Dendritic cell treated with granulocyte-macrophage colony-stimulating factor and Interleukin-4, amounts not matched to agents 40 ng/mL and 50 ng/mL, for 4 days (primary cell): ENCODE measurements around the gene TPRA1.

Source experiments
- H3K27ac Mint-ChIP-seq: one replicate; pipeline ENCODE4 v1.8.0; 2022; ENCODE audit warnings: mild to moderate bottlenecking, mixed read lengths
- H3K27me3 Mint-ChIP-seq: one replicate; pipeline ENCODE4 v1.8.0; 2022; ENCODE audit warnings: mild to moderate bottlenecking, mixed read lengths
- H3K36me3 Mint-ChIP-seq: one replicate; pipeline ENCODE4 v1.8.0; 2022; ENCODE audit warnings: low read depth, mixed read lengths
- H3K4me1 Mint-ChIP-seq: one replicate; pipeline ENCODE4 v1.8.0; 2022; ENCODE audit warnings: low read depth, mixed read lengths
- H3K4me3 Mint-ChIP-seq: one replicate; pipeline ENCODE4 v1.8.0; 2022; ENCODE audit warnings: mild to moderate bottlenecking, moderate library complexity, mixed read lengths
- H3K9me3 Mint-ChIP-seq: one replicate; pipeline ENCODE4 v1.8.0; 2022; ENCODE audit warnings: mixed read lengths
- intact Hi-C: fragments of 100-400 bp; cut with micrococcal nuclease; formaldehyde crosslinking; loops from one replicate; pipeline ENCODE4 v1.15.0; 2022

Gene TPRA1

DNA sequence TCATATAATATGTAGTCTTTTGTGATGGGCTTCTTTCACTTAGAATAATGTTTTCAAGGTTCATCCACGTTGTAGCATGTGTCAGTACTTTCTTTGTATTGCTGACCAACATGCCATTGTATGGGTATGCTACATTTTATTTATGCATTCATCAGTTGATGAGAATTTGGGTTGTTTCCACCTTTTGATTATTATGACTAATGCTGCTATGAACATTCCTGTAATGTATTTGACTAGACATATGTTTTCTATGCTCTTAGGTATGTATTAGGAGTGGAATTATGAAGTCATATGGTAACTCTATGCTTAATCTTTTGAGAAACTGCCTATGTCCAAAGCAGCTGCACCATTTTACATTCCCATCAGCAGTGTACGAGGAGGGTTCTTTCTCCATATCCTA, 35.3 kb upstream of the TPRA1 start:
- H3K9me3 Mint-ChIP-seq: no peaks in the 10 kb centered on the region
- H3K4me1 Mint-ChIP-seq: peaks cover 19% of the 10 kb centered on the region
- no peak overlapping the region for H3K4me3 Mint-ChIP-seq
- intact Hi-C loops: no loop called here
- peaks cover 4% of the 10 kb centered on the region for H3K36me3 Mint-ChIP-seq
- peaks cover 40% of the 10 kb centered on the region for H3K27me3 Mint-ChIP-seq
- H3K27ac Mint-ChIP-seq: no peak overlapping the region

DNA sequence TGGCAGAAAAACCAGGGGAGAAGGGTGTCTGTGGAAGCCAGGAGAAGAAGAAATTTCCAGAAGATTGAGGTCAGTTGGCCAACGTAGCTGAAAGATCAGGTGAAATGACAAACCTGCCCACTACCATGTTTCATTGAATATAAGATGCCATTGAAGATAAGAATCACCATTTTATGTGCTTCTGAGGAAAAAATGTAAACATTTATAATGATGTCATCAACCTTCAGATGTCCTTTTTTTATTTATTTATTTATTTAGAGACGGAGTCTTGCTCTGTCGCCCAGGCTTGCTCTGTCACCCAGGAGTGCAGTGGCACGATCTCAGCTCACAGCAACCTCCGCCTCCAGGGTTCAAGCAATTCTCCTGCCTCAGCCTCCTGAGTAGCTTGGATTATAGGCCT, 33.5 kb upstream of the TPRA1 start:
- peaks cover 12% of the 10 kb centered on the region for H3K36me3 Mint-ChIP-seq
- intact Hi-C loops: no loop called here
- H3K27me3 Mint-ChIP-seq: peaks cover 23% of the 10 kb centered on the region
- no peak overlapping the region for H3K27ac Mint-ChIP-seq
- H3K4me3 Mint-ChIP-seq: no peak overlapping the region
- H3K4me1 Mint-ChIP-seq: peaks cover 5% of the 10 kb centered on the region
- H3K9me3 Mint-ChIP-seq: no peaks in the 10 kb centered on the region

DNA sequence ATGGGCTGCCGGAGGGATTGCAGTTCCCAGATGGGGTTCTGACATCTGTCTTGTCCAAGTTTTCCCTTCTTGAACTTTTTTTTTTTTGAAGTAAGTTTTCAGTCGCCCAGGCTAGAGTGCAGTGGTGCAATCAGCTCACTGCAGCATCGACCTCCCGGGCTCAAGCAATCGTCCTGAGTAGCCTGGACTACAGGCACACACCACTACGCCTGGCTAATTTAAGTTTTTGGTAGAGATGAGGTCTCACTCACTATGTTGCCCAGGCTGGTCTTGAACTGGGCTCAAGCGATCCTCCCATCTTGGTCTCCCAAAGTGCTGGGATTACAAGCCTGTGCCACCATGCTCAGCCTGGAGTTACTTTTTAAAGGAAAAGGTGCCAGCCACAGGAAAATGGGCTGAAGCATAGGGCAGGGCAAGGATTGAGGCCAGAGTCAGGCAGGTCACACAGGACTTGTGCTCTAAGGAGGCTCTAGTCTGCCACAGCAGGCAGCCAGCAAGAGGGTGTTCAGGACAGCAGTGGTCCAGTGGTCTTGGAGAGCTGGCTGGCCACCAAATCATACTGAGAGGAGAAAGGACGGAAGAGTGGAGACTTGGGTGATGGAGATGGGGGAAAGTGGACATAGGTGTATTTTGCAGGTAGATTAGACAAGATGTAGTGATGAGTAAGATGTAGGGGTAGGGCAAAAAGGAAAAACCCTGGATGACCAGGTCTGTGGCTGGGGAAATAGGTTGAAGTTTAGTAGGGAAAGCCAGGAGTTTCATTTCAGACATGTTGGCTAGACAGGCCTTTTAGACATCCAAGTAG, 32.4 kb upstream of the TPRA1 start:
- H3K4me1 Mint-ChIP-seq: no peaks in the 10 kb centered on the region
- intact Hi-C loops: no loop called here
- H3K27me3 Mint-ChIP-seq: peaks cover 15% of the 10 kb centered on the region
- no peaks in the 10 kb centered on the region for H3K9me3 Mint-ChIP-seq
- no peak overlapping the region for H3K27ac Mint-ChIP-seq
- peaks cover 23% of the 10 kb centered on the region for H3K36me3 Mint-ChIP-seq
- no peak overlapping the region for H3K4me3 Mint-ChIP-seq

DNA sequence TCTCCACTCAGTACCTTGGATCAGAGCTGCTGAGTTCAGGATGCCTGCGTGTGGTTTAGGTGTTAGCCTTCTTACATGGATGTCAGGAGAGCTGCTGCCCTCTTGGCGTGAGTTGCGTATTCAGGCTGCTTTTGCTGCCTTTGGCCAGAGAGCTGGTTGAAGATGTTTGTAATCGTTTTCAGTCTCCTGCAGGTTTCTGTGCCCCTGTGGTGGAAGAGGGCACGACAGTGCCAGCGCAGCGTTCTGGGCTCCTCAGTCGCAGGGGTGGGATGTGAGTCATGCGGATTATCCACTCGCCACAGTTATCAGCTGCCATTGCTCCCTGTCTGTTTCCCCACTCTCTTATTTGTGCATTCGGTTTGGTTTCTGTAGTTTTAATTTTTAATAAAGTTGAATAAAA, 31.5 kb upstream of the TPRA1 start:
- Mint-ChIP-seq H3K4me1 (no peaks in the 10 kb centered on the region), H3K27ac (no peak overlapping the region), H3K4me3 (no peak overlapping the region), H3K9me3 (no peaks in the 10 kb centered on the region), H3K36me3 (peaks cover 32% of the 10 kb centered on the region), H3K27me3 (peaks cover 8% of the 10 kb centered on the region)
- intact Hi-C loops: no loop called here

DNA sequence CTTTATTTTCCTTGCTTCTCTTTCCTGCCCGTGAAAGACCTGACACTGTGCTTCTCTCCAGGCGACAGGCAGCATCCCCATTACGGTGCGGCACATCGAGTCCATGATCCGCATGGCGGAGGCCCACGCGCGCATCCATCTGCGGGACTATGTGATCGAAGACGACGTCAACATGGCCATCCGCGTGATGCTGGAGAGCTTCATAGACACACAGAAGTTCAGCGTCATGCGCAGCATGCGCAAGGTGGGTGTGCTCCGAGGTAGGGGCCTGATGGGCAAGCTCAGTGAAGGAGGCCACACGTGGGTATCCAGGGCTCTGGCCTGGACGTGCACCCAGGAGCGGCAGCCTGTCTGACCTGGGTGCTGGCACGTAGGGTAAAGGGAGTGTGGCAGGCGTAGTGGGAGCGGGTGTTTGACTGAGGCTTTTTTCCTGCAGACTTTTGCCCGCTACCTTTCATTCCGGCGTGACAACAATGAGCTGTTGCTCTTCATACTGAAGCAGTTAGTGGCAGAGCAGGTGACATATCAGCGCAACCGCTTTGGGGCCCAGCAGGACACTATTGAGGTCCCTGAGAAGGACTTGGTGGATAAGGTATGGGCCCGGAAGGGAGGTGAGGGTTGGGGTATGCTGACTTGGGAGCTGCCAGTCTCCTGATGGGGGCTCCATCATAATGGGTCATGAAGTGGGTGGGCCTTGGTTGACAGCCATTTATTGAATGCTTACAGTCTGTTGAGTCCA, 30.3 kb upstream of the TPRA1 start:
- intact Hi-C loops: no loop called here
- no peak overlapping the region for H3K27ac Mint-ChIP-seq
- H3K4me3 Mint-ChIP-seq: no peak overlapping the region
- H3K9me3 Mint-ChIP-seq: no peaks in the 10 kb centered on the region
- peaks cover 41% of the 10 kb centered on the region for H3K36me3 Mint-ChIP-seq
- H3K27me3 Mint-ChIP-seq: no peaks in the 10 kb centered on the region
- H3K4me1 Mint-ChIP-seq: no peaks in the 10 kb centered on the region

DNA sequence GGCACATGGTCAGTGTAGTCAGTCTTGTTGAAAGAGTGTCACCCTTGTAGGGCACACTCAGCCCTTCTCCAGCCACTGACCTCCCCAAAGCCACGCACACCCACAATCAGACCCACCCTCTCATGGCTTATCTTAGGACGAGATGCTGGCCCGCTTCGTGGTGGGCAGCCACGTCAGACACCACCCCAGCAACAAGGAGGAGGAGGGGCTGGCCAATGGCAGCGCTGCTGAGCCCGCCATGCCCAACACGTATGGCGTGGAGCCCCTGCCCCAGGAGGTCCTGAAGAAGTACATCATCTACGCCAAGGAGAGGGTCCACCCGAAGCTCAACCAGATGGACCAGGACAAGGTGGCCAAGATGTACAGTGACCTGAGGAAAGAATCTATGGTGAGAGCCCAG, 28.4 kb upstream of the TPRA1 start:
- Mint-ChIP-seq H3K4me1 (no peaks in the 10 kb centered on the region), H3K27me3 (no peaks in the 10 kb centered on the region), H3K4me3 (no peak overlapping the region), H3K36me3 (peaks cover 41% of the 10 kb centered on the region), H3K27ac (no peak overlapping the region), H3K9me3 (no peaks in the 10 kb centered on the region)
- intact Hi-C loops: no loop called here

DNA sequence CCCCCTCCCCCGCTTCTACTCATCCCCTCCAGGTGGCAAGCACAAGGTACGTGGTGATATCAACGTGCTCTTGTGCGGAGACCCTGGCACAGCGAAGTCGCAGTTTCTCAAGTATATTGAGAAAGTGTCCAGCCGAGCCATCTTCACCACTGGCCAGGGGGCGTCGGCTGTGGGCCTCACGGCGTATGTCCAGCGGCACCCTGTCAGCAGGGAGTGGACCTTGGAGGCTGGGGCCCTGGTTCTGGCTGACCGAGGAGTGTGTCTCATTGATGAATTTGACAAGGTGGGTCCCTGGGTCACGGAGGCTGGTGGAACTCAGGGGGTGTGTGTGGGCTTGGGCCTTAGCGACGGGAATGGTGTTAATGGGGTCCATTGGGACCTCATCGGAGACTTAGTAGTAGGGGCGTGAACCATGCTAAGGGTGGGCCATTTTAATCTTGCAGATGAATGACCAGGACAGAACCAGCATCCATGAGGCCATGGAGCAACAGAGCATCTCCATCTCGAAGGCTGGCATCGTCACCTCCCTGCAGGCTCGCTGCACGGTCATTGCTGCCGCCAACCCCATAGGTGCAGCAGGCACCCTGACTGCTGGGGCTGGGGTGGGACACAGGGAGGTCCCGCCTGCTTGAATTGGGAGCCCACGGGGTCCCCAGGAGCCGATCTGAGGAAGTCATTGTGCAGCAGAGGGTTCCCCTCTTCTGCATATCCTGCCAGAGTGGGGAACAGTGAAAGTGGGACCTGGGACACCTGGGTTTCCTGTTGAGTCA, 26.5 kb upstream of the TPRA1 start:
- H3K27me3 Mint-ChIP-seq: no peaks in the 10 kb centered on the region
- intact Hi-C loops: no loop called here
- no peak overlapping the region for H3K4me3 Mint-ChIP-seq
- H3K4me1 Mint-ChIP-seq: no peaks in the 10 kb centered on the region
- peaks cover 45% of the 10 kb centered on the region for H3K36me3 Mint-ChIP-seq
- H3K27ac Mint-ChIP-seq: no peak overlapping the region
- no peaks in the 10 kb centered on the region for H3K9me3 Mint-ChIP-seq

DNA sequence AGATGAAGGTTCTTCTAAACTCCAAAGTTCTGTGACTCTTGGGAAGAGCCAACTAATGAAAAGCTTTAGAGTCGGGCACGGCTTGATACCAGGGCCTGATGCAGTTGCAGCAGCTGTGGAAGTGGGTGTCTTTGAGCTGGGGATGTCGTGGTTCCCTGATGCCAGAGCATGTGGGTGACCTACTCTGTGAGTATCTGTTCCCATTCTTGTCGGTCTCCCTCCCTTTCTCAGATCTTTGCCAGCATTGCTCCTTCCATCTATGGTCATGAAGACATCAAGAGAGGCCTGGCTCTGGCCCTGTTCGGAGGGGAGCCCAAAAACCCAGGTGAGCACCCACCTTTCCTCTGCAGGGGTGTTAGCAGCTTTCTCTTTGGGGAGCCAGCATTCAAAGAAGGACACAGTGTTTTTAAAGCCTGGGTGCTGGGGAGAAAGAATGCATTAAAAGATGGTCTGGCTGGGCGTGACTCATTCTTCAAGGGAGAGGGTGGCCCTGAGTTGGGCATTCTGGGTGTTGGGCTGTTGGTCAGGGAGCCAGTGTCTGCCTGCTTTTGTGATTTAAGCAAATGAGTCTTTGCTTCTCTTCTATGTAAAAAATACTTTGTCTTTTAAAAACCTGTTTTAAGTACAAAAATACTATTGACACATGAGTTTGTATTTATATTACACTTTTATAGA, 25.2 kb upstream of the TPRA1 start:
- intact Hi-C loops: no loop called here
- no peak overlapping the region for H3K4me3 Mint-ChIP-seq
- H3K36me3 Mint-ChIP-seq: peaks cover 49% of the 10 kb centered on the region
- no peaks in the 10 kb centered on the region for H3K27me3 Mint-ChIP-seq
- no peak overlapping the region for H3K27ac Mint-ChIP-seq
- no peaks in the 10 kb centered on the region for H3K9me3 Mint-ChIP-seq
- no peaks in the 10 kb centered on the region for H3K4me1 Mint-ChIP-seq

DNA sequence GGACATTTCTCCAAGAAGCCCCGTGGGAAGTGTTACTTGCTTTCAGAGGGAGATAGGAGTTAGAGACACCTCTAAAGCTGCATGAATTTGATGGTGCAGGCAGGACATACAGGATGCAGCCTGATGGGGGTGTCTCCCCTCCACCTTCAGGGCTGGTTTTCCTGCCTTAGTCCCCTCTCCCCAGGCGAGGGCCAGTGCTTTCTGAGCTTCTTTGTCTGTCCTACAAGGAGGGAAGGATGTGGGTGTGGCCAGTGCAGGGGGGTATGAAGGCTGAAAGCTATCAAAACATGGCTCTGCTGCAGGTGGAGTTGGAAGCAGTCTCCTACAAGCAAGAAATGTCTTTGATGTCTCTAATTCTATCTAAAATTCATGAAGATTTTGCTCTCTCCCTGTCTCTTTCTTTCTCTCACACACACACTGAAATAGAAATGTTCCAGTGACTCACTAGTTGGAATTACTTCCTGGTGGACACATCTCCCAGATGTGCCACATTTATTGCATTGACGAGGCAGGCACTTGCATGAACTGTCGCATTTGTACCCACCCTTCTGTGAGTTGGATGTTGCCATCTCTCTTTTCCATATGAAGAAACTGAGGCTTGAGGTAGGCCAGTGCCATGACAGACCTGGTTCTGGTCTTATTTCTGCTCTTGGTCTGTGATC, 24.5 kb upstream of the TPRA1 start:
- Mint-ChIP-seq H3K4me3 (no peak overlapping the region), H3K36me3 (peaks cover 50% of the 10 kb centered on the region), H3K27ac (no peak overlapping the region), H3K9me3 (no peaks in the 10 kb centered on the region), H3K27me3 (no peaks in the 10 kb centered on the region), H3K4me1 (peaks cover 6% of the 10 kb centered on the region)
- intact Hi-C loops: no loop called here

DNA sequence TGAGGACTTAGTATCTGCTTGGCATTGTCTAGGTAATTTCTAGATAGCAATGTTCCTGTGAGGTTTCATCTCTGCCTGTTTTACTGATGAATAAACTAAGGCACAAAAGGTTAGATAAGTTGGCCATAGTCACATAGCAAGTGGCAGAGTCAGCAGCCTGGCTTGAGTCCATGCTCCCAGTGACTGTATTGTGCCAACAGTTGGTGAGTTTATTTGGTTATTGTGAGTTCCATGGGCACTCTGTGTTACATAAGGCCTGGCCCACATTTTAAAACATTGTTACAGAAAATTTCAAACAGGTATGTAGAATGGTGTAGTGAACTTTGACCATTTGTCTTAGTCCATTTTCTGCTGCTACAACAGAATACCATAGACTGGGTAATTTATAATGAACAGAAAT, 22.9 kb upstream of the TPRA1 start:
- Mint-ChIP-seq H3K27ac (no peak overlapping the region), H3K36me3 (peaks cover 49% of the 10 kb centered on the region), H3K27me3 (no peaks in the 10 kb centered on the region), H3K4me3 (no peak overlapping the region), H3K9me3 (no peaks in the 10 kb centered on the region), H3K4me1 (peaks cover 21% of the 10 kb centered on the region)
- intact Hi-C loops: no loop called here

DNA sequence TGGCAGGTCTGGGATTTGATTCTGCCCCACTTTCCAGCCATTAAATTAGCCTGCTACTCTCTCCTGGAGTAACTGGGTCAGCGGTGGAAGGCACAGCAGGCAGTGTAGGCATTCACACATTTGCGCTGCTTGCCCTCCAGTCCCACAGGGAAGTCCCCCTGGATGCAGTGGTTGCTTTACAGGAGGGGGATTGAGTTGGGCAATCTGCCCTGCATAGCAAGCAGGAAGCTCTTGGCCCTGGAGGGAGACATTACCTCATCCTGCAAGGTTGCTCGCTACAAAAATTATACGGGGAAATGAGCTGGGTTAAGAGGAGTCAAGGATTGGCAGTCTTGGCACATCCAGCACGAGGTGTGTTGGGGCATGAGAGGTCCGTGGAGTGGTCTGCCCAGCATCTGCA, 22.4 kb upstream of the TPRA1 start:
- H3K4me1 Mint-ChIP-seq: peaks cover 21% of the 10 kb centered on the region
- intact Hi-C loops: no loop called here

DNA sequence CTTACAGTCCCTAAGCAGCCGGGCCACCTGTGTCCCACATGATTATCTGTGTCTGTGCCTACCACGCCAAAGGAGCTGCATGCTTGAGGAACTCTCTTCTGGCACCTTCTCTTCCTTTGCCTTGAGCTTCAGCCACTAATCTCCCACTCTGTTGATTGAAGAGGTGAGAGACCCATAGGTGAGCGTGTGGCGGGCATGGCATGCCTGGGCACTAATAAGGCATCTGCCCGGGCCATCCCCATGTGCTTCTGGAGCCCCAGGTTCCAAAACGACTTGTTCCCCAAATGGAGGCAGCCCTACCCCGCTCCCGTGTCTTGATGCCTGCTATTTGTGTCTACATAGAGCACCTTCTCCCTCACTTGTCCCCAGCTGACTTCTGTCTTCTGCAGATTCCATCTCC, 20.7 kb upstream of the TPRA1 start:
- H3K27ac Mint-ChIP-seq: no peak overlapping the region
- H3K4me1 Mint-ChIP-seq: peaks cover 21% of the 10 kb centered on the region
- intact Hi-C loops: no loop called here
- H3K36me3 Mint-ChIP-seq: peaks cover 46% of the 10 kb centered on the region
- H3K9me3 Mint-ChIP-seq: no peaks in the 10 kb centered on the region
- H3K4me3 Mint-ChIP-seq: no peak overlapping the region
- H3K27me3 Mint-ChIP-seq: no peaks in the 10 kb centered on the region

More for the DNA sequence above, 22.4 kb upstream of the TPRA1 start:
- no peak overlapping the region for H3K4me3 Mint-ChIP-seq
- H3K9me3 Mint-ChIP-seq: no peaks in the 10 kb centered on the region
- no peaks in the 10 kb centered on the region for H3K27me3 Mint-ChIP-seq
- peaks cover 49% of the 10 kb centered on the region for H3K36me3 Mint-ChIP-seq
- H3K27ac Mint-ChIP-seq: no peak overlapping the region

DNA sequence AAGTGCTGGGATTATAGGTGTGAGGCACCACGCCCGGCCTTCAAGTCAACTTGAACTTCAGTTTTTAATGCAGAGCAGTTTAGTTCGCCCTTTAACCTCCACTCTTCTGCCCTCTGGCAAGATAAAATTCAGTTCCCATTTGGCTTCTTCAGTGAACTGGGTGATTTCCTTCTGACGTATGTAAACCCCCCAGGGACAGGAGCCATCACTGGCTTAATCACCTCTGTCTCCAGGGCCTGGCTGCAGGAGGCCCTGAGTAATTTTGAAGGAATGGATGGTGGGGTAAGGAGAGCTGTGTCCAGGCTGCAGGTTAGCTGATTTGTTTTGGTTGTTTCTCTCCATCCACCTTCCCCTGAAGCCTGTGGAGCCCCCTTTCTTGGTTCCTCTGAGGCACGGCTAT, 19.6 kb upstream of the TPRA1 start:
- H3K36me3 Mint-ChIP-seq: peaks cover 56% of the 10 kb centered on the region
- H3K27ac Mint-ChIP-seq: no peak overlapping the region
- H3K27me3 Mint-ChIP-seq: no peaks in the 10 kb centered on the region
- intact Hi-C loops: no loop called here
- H3K4me3 Mint-ChIP-seq: no peak overlapping the region
- H3K9me3 Mint-ChIP-seq: no peaks in the 10 kb centered on the region
- peaks cover 21% of the 10 kb centered on the region for H3K4me1 Mint-ChIP-seq
